Tibial nerve (tissue), 4 donors: ENCODE measurements around the gene TTC31. TPM values are rescaled to one million over a fixed set of nuclear protein-coding genes. Genes with fewer than 3 reads are reported as not detected.

ENCODE experiments used
- DNase-seq, 2 donors: peaks; one replicate each; pipeline ENCODE4 v3.0.0-alpha.2; 2019; ENCODE audit warnings: low spot score in 2 of 2
- H3K27ac ChIP-seq, 4 donors: fragments of 200-600 bp; sonication (generic) in 3 of 4; one replicate each; pipeline ENCODE4 v1.5.1; 2017 to 2019; ENCODE audit warnings: mild to moderate bottlenecking in 1 of 4
- H3K27me3 ChIP-seq, 2 donors: fragments of 200-600 bp; sonication (generic) in 1 of 2; one replicate each; pipeline versions ENCODE4 v1.5.1 to v1.6.0; 2017 to 2019
- H3K36me3 ChIP-seq, 3 donors: fragments of 200-600 bp; sonication (generic); one replicate each; pipeline ENCODE4 v1.5.1; 2018 to 2019
- H3K4me1 ChIP-seq, 4 donors: fragments of 200-600 bp; sonication (generic) in 3 of 4; one replicate each; pipeline ENCODE4 v1.5.1; 2017 to 2019
- H3K4me3 ChIP-seq, 4 donors: fragments of 200-600 bp; sonication (generic) in 3 of 4; one replicate each; pipeline ENCODE4 v1.5.1; 2017 to 2019; ENCODE audit warnings: mild to moderate bottlenecking in 1 of 4, moderate library complexity in 1 of 4
- H3K9me3 ChIP-seq, 4 donors: fragments of 200-600 bp; sonication (generic) in 3 of 4; one replicate each; pipeline ENCODE4 v1.5.1; 2017 to 2019
- EP300 ChIP-seq, 2 donors: sonication (generic); formaldehyde crosslinking; IDR thresholded peaks; one replicate each; pipeline ENCODE4 v1.6.1; 2017; ENCODE audit warnings: antibody characterized with exemption in 2 of 2, mild to moderate bottlenecking in 1 of 2
- POLR2A ChIP-seq, 2 donors: fragments of 450-650 bp; IDR thresholded peaks; one replicate each; pipeline ENCODE4 v1.6.1; 2017; ENCODE audit warnings: antibody characterized with exemption in 2 of 2, mild to moderate bottlenecking in 2 of 2, moderate library complexity in 2 of 2
- WGBS, 2 donors: methylation state at CpG; one replicate each; pipeline ENCODE4 v1.1.5; 2018; 5-methylcytosine and 5-hydroxymethylcytosine counted together
- total RNA-seq, 4 donors: library from RNA; depleted of rRNA; stranded (reverse); fragments of >200 nt; gene quantifications; one replicate each; pipeline ENCODE4 v1.1.0, GENCODE V29; 2016
- TF ChIP-seq, protein P1 (sequence below), 5 experiments: fragments of 200-600 bp in 3 of 5; fragments of 450-650 bp in 2 of 5; sonication (generic) in 3 of 5; IDR thresholded peaks; one replicate each; pipeline ENCODE4 v1.5.1; 2016 to 2019; ENCODE audit warnings: antibody characterized with exemption in 5 of 5, mild to moderate bottlenecking in 3 of 5, moderate library complexity in 2 of 5

The TTC31 gene
- total RNA-seq, 4 donors from 2014 or later: 14.6 to 43.3 (median 36.4) TPM

DNA sequence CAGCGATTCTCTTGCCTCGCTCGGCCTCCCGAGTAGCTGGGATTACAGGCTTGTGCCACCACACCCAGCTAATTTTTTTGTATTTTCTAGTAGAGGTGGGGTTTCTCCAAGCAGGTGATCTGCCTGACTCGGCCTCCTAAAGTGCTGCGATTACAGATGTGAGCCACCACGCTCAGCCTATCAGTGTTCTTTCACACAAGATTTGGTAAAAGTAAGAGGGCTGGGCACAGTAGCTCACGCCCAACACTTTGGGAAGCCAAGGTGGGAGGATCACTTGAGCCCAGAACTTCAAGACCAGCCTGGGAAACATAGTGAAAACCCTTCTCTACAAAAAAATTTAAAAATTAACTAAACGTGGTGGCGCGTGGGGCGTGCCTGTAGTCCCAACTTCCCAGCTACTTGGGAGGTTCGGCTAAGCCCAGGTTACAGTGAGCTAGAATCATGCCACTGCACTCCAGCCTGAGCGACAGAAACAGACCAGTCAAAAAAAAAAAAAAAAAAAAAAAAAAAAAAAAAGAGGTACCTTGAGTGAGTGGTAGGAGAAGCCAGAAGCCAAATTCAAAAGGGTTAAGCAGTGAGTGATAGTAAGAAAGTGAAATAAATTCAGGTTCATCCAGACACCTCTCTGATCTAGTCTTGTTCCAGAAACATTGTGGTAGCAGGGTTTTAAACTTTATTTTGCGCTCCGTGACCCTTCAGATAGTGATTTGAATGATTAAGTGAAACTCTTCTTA is 11.4 kb upstream of the TTC31 start:
- Histone ChIP-seq H3K4me1 (peaks cover 0 to 24% (median 15%) of the 10 kb centered on the region in 4 donors), H3K36me3 (peaks cover 0 to 26% (median 0%) of the 10 kb centered on the region in 3 donors), H3K9me3 (no peaks in the 10 kb centered on the region), H3K4me3 (peak overlapping the region; percentile 51 to 67 (median 60)), H3K27ac (peak overlapping the region; percentile 68 to 89 (median 82)), H3K27me3 (no peaks in the 10 kb centered on the region)
- no peak for DNase-seq
- no peak for TF ChIP-seq POLR2A (IDR thresholded peaks at IDR 0.05)
- no peak for TF ChIP-seq EP300 (IDR thresholded peaks at IDR 0.05)
- TF ChIP-seq, protein P1, sequence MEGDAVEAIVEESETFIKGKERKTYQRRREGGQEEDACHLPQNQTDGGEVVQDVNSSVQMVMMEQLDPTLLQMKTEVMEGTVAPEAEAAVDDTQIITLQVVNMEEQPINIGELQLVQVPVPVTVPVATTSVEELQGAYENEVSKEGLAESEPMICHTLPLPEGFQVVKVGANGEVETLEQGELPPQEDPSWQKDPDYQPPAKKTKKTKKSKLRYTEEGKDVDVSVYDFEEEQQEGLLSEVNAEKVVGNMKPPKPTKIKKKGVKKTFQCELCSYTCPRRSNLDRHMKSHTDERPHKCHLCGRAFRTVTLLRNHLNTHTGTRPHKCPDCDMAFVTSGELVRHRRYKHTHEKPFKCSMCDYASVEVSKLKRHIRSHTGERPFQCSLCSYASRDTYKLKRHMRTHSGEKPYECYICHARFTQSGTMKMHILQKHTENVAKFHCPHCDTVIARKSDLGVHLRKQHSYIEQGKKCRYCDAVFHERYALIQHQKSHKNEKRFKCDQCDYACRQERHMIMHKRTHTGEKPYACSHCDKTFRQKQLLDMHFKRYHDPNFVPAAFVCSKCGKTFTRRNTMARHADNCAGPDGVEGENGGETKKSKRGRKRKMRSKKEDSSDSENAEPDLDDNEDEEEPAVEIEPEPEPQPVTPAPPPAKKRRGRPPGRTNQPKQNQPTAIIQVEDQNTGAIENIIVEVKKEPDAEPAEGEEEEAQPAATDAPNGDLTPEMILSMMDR (IDR thresholded peaks at IDR 0.05): no peak
- WGBS, 2 donors: 60 to 61% methylated on average over 16 of the region's 16 CpGs

DNA sequence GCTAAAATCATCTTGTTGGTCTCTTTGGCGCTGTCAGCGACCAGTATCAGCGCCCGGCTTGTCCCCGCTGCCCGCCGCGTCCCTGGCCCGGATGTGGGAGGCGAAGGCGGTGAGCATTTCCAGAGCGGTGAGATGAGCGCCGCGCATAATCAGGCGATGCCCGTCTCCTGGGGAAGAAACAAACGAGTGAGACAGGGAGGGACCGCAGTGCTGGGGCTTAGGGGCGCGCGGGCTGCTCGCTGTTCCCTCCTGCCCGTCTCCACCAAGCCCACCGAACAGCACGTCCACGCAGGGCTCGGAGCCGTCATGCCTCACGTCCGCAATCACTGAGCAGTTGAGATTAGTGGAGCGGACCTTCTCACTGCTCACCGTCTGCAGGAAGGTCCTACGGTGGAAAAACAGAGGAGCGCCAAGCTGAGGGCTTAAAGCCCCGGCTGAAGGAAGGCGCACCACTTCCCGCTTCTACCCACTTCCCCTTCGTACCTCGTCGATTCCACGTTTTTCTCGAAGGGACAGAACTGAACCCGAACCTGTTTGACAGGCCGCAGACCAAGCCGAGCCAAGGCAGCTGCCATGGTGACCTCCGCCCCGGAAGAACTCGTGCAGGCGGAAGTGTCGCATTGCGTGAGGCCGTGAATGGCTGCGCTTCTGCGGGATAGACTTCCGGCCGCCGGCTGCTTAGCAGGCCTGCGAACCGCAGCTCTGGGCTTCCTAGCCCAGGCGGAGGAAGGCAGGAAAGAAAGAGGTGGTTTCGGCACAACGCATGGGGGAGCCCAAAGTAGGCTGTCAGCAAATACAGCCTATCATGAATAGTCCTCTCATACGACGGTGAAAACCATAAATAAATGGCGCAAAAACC is 10.6 kb upstream of the TTC31 start, which contains the start of gene MRPL53:
MRPL53 (minus strand) TSS at position 595 of the 859 bp plus-strand sequence; CDS start at position 575, 20 bp downstream.
- Histone ChIP-seq H3K36me3 (peaks cover 0 to 33% (median 0%) of the 10 kb centered on the region in 3 donors), H3K4me1 (peaks cover 0 to 27% (median 15%) of the 10 kb centered on the region in 4 donors), H3K27me3 (no peaks in the 10 kb centered on the region), H3K4me3 (peak within 1 kb of the TSS; percentile 51 to 67 (median 60)), H3K9me3 (no peaks in the 10 kb centered on the region), H3K27ac (peak within 1 kb of the TSS; percentile 68 to 89 (median 82))
- DNase-seq: peak; percentile 93 to 97
- 0% methylated on average over 58 to 65 of the region's 66 CpGs for WGBS, 2 donors
- TF ChIP-seq EP300 (IDR thresholded peaks at IDR 0.05) (peak; percentile 38 to 98), POLR2A (IDR thresholded peaks at IDR 0.05) (peak; percentile 57 to 79)
- TF ChIP-seq, protein P1 (IDR thresholded peaks at IDR 0.05): no peak

DNA sequence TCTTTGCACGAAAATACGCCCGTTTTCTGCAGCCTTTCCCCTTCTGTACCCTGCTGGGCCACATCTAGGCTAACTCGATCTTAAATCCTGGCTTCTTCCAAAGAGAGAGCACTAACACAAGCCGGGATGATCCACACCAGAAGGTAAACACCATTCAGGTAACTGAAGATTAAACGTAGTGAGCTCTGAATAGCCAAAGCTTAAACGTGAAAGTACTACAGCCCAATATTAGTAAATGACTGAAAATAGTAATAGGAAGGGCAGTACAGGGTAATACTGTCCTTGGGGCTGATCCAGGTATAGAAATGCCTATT is 10.0 kb upstream of the TTC31 start:
- Histone ChIP-seq H3K27ac (peak overlapping the region; percentile 68 to 89 (median 82)), H3K4me1 (peaks cover 0 to 31% (median 15%) of the 10 kb centered on the region in 4 donors), H3K27me3 (no peaks in the 10 kb centered on the region), H3K4me3 (peak overlapping the region; percentile 51 to 67 (median 60)), H3K36me3 (peaks cover 0 to 39% (median 0%) of the 10 kb centered on the region in 3 donors), H3K9me3 (no peaks in the 10 kb centered on the region)
- 7 to 9% methylated on average over 7 of the region's 7 CpGs for WGBS, 2 donors
- no peak for DNase-seq
- TF ChIP-seq EP300 (IDR thresholded peaks at IDR 0.05) (no peak), POLR2A (IDR thresholded peaks at IDR 0.05) (no peak)
- TF ChIP-seq, protein P1 (IDR thresholded peaks at IDR 0.05): no peak

DNA sequence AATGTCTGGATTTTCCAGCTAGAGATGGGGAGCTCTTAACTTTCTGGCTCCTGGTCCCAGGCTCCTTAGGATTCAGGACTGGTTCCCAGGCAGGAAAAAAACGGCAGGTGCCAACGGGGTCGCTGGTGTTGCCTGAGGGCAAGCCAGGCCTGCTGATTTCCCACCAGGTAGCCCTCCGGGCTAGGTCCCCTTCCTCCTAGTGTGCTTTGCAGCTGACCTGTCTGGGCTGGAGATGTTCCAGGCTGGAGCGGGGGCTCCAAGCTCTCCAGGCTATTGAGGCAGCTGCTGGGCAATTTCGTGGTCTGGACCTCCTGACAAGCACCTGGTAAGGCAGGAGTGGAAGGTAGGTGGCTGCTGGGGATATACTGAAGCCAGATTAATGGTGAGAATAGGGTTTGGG is 8.4 kb upstream of the TTC31 start:
- Histone ChIP-seq H3K36me3 (peaks cover 0 to 52% (median 0%) of the 10 kb centered on the region in 3 donors), H3K4me3 (no peak overlapping the region), H3K27me3 (no peaks in the 10 kb centered on the region), H3K27ac (no peak overlapping the region), H3K9me3 (no peaks in the 10 kb centered on the region), H3K4me1 (peaks cover 0 to 31% (median 15%) of the 10 kb centered on the region in 4 donors)
- DNase-seq: no peak
- 94 to 96% methylated on average over 6 of the region's 6 CpGs for WGBS, 2 donors
- no peak for TF ChIP-seq POLR2A (IDR thresholded peaks at IDR 0.05)
- no peak for TF ChIP-seq EP300 (IDR thresholded peaks at IDR 0.05)
- TF ChIP-seq, protein P1 (IDR thresholded peaks at IDR 0.05): no peak
